Islet of Langerhans (tissue), 1 donor: ENCODE measurements around the gene PABPN1L.
"Not testable (repeated sequence)": the region's sequence is repeated elsewhere in the genome, so short reads cannot be mapped to it uniquely, and the experiment has no call there.

Experiments
- FAIRE-seq: peaks from one replicate; lab custom pipeline; 2011; peaks lifted over from hg19 to GRCh38; lab: Jason Lieb, UNC

The PABPN1L gene

DNA sequence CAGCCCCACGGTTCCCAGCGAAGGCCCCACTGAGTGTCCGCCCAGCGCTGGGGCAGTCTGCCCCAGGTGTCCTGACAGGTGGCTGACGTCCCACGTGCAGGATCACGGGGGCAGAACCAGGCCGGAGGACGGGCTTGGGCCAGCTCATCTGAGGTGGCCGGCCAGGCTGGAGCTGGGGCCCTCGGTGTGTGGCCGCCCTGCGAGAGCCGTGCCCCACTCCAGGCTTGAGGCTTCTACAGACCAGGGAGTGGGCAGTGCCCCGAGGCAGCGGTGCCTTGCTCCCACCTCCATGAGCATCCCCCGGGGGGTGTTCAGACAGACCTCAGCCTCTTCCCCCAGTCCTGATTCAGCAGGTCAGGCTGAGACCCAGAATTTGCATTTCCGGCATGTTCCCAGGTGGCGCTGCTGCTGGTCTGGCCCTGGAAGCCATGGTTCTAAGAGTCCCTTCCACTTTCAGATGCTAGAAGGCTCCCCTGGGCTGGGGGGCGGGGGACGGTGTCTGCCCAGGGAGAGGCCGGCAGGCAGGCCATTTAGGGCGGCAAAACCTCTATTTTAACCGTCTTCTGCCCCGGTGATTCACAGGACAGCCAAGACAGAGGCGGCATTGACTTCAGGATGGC is 35.4 kb upstream of the PABPN1L start:
- no peak for FAIRE-seq

DNA sequence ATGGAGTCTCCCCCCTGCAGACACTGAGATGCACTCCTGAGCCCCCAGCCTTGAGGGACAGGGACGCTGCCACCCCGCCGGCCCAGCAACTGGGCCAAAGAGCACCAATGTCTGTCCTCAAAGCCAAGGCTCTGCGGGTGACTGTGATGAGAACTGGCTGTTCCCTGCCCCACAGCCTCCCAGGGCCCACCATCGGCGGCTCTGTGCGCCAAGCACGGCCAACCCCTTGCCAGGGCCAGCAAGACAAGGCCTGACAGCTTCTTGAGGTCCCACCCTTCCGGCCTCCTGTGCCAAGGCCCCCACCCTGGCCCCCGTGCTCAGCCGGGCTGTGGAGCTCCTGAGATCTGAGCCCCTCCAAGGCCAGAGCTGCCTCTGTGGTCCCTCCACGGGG is 34.2 kb upstream of the PABPN1L start:
- FAIRE-seq, result no peak

DNA sequence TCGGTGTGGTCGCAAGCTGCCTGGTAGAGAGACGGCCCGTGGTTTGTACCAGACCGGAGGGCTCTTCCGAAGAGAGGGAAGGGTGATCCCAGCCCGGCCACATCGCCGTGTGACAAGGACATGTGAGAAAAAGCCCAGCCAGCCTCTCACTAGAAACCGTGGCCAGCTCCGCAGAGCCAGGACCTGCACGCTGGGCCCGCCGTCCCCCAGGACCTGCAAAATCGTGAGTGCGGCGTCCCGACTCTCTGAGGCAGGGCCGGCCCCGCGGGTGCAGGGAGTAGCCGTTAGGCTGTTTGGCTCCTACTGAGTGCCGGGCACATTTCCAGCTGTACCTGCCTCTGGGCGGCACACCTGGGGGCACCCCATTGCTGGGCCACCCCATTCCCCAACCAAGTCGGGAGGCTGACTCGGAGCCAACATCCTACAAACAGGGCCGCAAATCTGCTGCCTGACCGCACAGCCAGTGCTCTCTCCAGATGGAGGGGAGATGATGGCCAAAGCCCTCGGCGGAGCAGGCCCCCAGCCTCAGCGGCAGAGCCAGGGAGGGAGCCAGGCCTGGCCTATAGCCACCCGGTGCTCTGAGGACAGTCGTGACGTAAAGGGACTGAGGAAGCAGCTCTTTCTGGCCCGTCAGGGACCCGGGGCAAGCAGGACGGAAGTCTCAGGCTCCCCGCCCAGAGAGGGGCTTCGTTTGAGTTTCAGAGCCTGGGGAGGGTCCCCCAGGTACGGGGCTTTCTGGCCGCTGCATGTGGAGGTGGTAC is 33.6 kb upstream of the PABPN1L start:
- FAIRE-seq, result no peak

DNA sequence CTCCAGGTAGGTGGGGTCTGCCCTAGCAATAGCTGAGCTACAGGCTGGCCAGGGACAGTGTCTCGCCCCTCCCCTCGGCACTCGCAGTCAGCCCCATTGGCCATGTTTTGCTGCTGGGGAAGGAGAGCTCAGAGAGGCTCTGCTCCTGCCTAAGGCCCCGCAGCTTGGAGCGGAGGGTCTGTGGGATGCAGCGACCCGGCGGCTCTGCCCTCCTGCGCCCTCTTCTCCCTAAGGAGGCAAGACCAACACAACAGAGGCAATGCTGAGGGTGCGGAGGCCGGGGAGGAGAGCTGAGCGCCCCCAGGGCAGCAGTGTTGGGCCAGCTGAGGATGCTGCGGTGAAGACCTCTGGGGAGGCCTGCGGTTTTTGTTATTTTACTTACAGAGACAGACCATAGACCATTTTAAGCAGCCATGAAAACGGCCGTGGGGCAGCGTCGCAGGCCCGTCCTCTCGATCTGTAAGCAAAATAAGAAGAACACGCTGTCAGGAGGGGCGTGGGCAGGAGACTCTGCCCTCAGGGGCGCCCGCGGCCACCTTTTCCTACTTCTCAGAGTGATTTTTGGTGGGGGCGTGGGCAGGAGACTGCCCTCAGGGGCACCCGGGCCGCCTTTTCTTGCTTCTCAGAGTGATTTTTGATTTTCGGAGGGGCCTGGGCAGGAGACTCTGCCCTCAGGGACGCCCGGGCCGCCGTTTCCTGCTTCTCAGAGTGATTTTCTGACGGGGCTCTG is 31.4 kb upstream of the PABPN1L start:
- no peak for FAIRE-seq

DNA sequence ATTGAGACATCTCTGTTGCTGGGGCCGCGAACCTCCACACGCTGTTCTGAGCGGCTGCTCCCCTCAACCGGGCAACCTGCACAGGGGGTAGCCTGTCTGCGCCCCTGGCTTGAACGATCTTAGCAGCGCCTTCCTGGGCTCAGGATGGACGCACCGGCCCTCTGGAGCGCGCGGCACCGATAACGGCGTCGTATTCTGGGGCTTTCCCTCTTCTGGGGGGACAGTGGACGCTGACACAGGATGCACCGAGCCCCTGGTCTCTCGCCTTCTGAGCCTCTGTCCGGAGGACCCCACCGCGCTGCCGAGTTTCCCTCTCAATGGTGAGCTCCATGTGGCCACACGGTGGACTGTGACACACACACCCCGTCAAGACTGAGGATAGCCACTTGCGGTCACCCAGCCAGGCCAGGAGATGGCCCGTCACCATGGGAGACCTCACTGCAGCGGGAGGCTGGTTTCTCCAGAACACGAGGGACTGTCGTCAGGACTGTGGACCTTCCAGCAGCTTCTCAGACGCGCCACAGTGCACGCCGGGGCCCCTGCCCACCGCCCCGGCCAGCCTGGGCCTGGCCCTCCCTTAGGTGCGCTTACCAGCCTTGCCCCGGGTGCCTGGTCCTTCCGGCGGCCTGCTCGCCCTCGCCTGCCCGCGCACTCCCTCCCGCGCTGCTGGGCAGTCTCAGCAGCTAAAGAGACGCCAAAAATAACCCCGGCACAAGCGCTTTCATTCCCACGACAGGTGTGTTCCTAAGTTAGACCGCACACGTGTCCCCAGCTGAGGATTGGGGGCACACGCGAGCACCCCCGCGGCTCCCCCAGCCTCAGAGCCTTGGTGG is 30.0 kb upstream of the PABPN1L start:
- FAIRE-seq, result no peak

DNA sequence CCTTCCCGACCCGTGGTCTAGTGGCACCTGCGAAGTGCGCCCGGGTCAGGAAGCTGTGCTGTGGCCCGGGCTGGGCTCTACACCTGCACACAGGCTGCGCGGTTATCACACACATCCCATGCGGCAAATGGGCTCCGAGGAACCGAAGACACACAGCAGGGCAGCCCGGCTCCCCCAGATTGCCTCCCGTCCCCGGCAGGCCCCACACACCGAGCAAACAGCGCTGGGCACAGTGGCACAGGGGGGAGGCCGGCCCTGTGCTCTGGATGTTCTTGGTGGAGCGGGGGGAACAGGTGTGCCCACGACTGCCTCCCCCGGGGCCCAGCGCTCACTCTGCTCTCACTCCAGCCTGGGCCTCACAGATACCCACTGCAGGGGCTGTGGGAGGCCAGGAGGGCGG is 28.9 kb upstream of the PABPN1L start:
- FAIRE-seq, result no peak

DNA sequence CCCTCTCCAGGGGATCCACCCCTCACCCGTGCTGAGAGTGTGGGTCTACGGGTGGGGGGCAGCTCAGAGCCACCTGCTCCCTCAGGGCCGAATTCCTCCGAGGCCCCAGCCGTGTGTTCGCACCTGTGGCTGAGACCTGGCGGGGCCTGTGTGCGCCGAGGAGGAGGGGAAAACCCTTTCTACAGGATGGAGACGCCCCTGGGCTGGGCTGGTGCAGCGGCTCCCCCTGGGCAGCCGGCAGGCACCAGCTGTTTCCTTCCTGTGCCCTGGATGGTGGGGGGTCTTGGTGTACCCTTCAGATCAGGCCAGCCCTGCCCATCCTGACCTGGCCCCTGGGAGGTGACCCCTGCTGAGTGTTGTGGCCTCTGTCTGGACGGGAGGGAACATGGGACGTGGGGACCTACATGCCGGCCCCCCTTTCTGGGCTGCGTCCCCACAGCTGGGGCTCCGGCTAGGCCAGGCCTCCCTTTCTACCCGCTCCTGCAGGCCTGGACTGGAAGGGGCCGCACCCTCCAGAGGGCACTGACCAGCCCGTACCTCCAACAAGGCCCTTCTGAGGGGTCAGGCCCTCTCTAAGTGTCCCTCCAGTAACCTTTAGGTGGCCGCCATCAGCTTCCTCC is 28.3 kb upstream of the PABPN1L start:
- FAIRE-seq, result no peak

DNA sequence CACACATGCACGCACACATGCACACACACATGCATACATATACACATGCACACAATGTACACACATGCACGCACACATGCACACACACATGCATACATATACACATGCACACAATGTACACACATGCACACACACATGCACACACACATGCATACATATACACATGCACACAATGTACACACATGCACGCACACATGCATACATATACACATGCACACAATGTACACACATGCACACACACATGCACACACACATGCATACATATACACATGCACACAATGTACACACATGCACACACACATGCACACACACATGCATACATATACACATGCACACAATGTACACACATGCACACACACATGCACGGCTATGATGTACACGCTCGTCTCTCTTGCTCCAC is 27.8 kb upstream of the PABPN1L start:
- not testable (repeated sequence) for FAIRE-seq

DNA sequence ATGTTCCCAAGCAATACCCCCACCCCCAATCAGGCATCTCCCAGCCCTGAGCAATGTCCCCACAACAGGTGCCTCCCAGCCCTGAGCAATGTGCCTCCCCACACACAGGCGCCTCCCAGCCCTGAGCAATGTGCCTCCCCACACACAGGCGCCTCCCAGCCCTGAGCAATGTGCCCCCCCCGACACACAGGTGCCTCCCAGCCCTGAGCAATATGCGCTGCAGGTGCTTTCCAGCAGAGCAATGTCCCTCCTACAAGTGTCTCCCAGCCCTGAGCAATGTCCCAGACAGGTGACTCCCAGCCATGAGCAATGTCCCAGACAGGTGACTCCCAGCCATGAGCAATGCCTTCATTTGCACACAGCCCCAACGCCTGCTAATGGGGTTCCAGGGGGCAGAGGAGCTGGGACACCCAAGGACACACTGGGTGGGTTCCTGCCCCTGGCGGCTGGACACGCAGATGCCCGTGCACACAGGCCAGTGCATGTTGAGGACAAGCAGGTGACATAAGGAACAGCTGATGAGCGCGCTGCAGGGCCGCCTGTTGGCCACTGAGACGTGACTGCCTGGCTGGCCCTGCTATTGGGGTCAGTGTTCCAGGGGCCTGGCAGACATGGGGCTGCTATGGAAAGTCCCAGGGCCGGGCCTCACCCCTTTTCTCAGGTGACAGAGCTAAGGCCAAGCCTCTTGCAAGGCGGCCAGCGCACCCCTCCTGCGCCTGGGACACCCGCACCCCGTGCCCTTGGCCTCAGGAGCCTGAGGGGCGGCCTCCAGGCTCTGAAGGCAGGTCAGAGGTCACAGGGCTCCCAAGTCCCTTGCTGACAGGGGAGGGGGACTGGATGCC is 26.9 kb upstream of the PABPN1L start:
- no peak for FAIRE-seq

DNA sequence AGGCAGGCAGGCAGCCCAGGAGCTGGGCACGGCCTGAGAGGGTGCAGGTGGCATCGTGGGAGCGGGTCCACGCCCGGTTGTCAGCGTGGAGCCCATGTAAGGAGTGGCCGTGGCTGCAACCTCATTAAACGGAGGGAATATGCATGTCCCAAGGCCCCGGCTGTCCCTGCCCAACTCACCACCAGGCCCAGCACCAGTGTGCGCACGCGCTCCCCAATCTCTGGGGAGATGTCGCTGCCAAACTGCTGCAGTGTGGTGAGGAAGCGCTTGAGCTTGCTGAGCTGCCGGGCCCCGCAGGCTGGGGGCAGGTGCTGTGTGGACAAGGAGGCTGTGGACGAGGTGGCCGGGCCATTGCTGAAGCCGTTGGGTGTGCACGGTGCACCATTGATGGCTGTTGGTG is 25.6 kb upstream of the PABPN1L start:
- no peak for FAIRE-seq

DNA sequence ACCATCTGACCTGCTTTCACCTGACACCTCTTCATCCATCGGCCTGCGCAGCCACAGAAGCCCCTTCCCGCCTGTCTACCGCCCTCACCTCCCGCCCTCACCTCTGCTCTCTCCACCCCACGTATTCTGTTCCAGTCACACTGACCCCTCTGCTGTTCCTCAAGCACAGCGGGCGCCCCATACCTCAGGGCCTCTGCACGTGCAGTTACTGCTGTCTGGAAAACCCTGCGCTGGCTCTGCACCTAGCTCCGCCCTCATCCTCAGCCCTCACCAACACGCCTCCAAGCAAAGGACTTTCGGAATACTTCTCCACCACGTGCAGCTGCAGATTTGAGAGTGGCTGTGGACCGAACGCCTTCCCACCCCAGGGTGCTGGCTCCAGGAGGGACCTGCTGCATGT is 24.6 kb upstream of the PABPN1L start:
- no peak for FAIRE-seq

DNA sequence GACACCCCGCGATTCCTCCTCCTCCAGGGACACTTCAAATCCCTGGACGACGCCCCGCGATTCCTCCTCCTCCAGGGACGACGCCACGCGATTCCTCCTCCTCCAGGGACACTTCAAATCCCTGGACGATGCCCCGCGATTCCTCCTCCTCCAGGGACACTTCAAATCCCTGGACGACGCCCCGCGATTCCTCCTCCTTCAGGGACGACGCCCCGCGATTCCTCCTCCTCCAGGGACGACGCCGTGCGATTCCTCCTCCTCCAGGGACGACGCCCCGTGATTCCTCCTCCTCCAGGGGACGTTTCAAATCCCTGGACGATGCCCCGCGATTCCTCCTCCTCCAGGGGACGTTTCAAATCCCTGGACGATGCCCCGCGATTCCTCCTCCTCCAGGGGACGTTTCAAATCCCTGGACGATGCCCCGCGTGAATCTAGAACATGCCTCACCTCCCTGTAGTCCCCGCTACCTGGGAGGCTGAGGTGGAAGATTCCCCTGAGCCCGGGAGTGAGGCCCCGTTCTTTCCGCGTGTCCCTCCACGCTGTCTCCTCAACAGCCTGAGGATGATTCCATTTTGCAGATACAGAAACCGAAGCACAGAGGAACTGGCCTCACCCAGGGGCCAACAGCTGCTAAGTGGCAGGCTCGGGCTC is 23.4 kb upstream of the PABPN1L start:
- not testable (repeated sequence) for FAIRE-seq

DNA sequence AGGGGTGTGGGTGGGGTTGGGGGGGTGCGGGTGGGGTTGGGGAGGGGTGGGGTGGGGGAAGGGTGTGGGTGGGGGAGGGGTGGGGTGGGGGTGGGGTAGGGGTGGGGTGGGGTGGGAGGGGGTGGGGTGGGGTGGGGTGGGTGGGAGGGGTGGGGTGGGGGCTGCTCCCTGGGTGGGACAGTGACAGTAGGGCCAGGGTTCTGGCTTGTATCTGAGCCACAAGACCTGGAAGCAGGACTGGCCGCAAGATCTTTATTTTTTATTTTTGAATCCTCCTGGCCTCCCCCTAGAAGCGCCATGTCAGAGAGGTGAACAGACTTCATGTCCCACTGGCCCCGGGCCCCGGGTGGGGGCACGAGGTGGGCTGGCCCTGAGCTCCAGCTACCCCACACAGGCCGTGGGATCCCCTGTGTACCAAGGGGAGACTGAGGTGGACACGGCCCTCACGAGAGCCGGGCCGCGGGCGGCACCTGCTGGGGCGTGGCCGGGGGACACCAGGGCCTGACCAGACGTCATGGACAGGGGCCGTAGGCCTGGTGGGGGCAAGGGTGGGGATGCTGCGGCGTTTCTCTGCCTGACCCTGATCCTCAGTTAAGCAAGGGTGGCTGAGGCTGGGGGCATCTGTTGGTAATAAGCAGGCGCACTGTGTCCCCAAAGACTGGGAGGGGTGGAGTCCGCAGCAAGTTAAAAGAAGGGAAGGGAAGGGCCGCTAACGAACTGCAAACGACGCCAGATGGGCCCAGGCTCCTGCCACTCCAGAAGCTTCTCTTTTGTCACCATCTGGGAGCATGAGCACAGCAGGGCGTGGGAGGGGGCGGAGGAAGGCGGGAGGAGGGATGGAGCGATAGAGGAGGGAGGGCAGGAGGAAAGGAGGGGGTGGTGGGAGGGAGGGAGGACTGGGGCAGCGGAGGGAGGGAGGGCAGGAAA is 22.3 kb upstream of the PABPN1L start:
- FAIRE-seq, result no peak

DNA sequence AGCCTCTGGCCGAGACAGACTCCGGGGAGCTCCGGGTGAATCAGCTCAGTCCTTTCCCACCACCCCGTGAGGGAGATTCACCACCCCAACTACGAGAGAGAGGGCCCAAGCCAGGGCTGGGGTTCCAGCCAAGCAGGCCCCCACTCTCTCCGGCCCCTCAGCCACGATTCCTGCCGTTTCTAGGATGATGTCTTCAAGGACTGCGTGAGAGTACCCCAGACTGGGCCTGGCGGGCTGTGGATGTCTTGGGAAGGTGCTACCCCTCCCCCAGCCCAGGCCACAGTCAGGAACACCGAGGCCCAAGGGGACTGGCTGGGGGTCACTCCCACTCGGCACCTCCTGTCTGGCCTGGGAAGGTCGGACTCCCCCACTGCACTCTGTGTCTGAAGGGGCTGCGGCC is 21.6 kb upstream of the PABPN1L start:
- FAIRE-seq, result no peak

DNA sequence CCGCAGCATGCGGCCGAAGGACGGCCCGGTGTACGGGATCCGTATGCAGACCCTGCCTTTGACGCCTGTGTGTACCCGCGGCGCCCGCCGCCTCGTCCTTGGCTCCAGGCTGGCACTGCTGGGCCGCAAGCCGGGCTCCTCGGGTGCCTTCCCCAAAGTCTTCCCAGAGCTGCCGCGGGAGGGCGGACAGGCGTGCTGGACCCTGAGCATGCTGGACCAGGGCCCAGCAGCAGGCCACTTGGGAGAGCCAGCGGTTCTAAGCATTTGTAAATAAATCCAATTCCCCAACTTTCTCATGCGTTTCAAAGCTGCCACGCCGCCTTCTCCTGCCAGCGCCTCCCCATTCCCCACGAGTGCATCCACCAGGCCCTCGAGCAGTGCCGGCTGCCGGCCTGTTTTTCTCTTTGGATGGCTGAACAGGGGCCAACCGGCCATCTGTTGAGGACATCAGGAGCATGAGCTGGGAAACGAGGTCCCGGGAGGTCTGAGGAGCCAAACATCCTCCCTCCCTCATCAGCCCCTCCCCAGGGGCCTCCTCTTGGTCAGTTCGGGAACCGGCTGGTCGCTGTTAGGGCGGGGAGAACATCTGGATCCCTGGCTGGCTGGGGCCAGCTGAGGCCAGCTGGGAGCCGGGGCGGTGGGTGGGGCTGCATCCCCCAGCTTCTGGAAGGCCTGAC is 20.5 kb upstream of the PABPN1L start:
- FAIRE-seq, result no peak

DNA sequence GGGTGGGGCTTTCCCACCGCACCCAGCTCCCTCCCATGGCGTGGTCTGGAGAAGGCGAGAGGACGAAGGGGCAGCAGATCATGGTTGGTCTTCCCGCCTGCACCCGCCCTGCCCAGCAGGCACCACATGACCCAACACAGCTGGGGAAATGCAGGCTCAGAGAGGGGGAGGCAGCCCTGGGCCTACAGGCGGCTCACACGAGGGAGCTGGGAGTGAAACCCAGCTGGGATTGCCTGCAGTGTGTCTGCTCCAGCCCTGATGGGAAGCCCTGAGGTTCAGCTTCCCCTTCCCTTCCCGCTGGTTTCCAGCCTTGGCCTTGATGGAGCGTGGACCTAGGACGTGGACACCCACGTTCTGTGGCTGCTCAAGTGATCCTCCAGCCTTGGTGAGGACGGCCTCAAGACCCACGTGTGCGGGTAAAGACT is 20.0 kb upstream of the PABPN1L start:
- FAIRE-seq, result no peak

DNA sequence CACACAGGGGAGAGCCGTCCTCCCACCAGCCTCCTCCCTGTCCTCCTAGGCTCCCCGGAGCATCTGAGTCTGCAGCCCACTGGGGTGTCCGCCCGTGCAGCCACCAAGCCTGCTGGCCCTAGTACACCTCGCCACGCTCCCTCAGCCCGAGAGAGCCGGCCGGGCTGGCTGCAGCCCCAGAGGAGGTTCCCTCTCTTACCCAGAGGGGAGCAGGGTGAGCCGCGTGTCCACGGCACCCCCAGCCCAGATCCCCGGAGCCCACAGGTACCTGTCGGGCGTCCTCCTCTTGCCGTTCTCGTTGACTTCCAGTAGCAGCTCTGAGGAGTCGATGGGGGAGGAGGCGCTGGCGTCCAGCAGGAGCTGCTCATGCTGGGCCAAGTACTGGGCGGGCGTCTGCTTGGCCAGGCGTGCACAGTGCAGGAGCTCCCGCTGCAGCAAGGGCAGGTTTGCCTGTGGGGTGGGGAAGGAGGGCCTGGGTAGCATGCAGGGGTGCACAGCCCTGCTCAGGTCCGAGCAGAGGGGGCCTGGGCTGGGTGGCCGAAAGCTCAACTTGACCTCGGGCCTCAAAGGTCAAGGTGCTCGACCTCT is 19.3 kb upstream of the PABPN1L start:
- FAIRE-seq, result no peak

DNA sequence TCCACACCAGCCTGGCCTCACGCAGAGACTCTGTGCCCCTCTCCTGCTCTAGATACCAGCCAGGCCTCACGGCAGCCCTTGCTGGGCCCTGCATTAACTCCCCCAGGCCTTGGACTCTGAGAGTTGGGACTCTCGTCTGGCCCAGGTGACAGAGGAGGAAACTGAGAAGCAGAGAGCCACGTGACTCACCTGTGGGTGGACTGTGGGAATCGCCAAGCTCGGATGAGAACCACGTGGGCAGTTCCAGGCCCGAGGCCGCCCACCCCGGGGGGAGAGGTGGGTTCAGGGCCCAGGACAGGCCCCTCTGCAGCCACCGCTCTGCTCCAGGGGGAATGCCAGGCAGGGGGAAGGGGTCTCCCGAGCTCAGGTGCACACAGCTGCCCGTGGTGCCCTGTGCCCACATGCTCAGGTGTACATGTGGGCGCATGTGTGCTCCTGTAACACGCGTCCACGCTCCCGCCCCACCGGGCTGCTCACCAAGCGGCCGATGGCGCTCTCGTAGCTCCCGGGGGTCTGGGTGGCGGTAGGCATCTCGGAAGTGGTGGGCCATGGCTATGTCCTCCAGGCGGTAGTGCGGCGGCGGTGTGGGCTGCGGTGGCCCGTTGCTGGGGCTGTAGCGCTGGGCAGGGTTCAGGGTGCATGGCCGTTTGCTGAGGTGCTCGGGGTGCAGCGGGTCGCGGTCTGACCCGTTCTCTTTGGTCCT is 18.3 kb upstream of the PABPN1L start:
- FAIRE-seq, result no peak
